Pons (tissue), 1 donor: ENCODE data around the gene FAM120A.

Experiments
- DNase-seq: peaks from one replicate; pipeline ENCODE4 v3.0.0-alpha.2; 2016; ENCODE audit warnings: low spot score

Gene FAM120A

GRCh38 chr9:93595861-93596365 lies 144.4 kb downstream of the FAM120A start:
- DNase-seq: no peak

GRCh38 chr9:93596399-93596798 lies 144.9 kb downstream of the FAM120A start:
- DNase-seq: no peak

- no peak for DNase-seq
Observed at GRCh38 chr9:93597142-93597706, 145.7 kb downstream of the FAM120A start.

- DNase-seq: no peak
Observed at GRCh38 chr9:93597871-93598646, 146.6 kb downstream of the FAM120A start.

GRCh38 chr9:93598647-93599241 lies 147.3 kb downstream of the FAM120A start:
- no peak for DNase-seq

- no peak for DNase-seq
Observed at GRCh38 chr9:93599571-93600403, 148.3 kb downstream of the FAM120A start.

- DNase-seq: no peak
Observed at GRCh38 chr9:93600504-93600903, 149.0 kb downstream of the FAM120A start.

GRCh38 chr9:93601063-93601462 lies 149.6 kb downstream of the FAM120A start:
- no peak for DNase-seq

GRCh38 chr9:93601666-93602065 lies 150.2 kb downstream of the FAM120A start:
- DNase-seq: no peak

GRCh38 chr9:93603011-93603410 lies 151.5 kb downstream of the FAM120A start:
- DNase-seq: no peak

GRCh38 chr9:93603906-93604326 lies 152.4 kb downstream of the FAM120A start:
- no peak for DNase-seq

- DNase-seq: no peak
Observed at GRCh38 chr9:93606187-93606586, 154.7 kb downstream of the FAM120A start.

- no peak for DNase-seq
Observed at GRCh38 chr9:93610206-93610605, 158.7 kb downstream of the FAM120A start.

- no peak for DNase-seq
Observed at GRCh38 chr9:93612052-93612795, 160.7 kb downstream of the FAM120A start.

GRCh38 chr9:93612796-93613154 lies 161.3 kb downstream of the FAM120A start:
- DNase-seq: no peak

GRCh38 chr9:93613174-93613573 lies 161.7 kb downstream of the FAM120A start:
- no peak for DNase-seq

GRCh38 chr9:93613791-93614190 lies 162.3 kb downstream of the FAM120A start:
- DNase-seq: no peak

- no peak for DNase-seq
Observed at GRCh38 chr9:93614830-93615468, 163.5 kb downstream of the FAM120A start.
